Ovary (tissue), 9 donors: ENCODE results near the gene NPDC1. TPM values are rescaled to one million over a fixed set of nuclear protein-coding genes. Genes with fewer than 3 reads are reported as not detected.

Experiments used
- DNase-seq, 5 donors: peaks; one replicate each; pipeline ENCODE4 v3.0.0-alpha.2; 2019 to 2020
- H3K27ac ChIP-seq, 2 donors: fragments of 200-600 bp; one replicate each; pipeline versions ENCODE4 v1.5.1 to v1.8.0; 2019 to 2022
- H3K27me3 ChIP-seq: fragments of 200-600 bp; one replicate; pipeline ENCODE4 v1.8.0; 2022
- H3K36me3 ChIP-seq: fragments of 200-600 bp; sonication (generic); one replicate; pipeline ENCODE4 v1.5.1; 2019
- H3K4me1 ChIP-seq: one replicate; pipeline ENCODE4 v1.8.1; 2013; ENCODE audit warnings: mild to moderate bottlenecking, moderate library complexity; ENCODE audit not compliant: insufficient read depth
- H3K4me3 ChIP-seq: fragments of 200-600 bp; sonication (generic); one replicate; pipeline ENCODE4 v1.5.1; 2017
- H3K9me3 ChIP-seq, 2 donors: fragments of 200-600 bp in 1 of 2; sonication (generic) in 1 of 2; one replicate each; pipeline versions ENCODE4 v1.5.1 to v1.8.1; 2013 to 2019; ENCODE audit warnings: mild to moderate bottlenecking in 1 of 2, moderate library complexity in 1 of 2
- CTCF ChIP-seq, 3 donors: fragments of 450-650 bp in 2 of 3; fragments of 200-600 bp in 1 of 3; IDR thresholded peaks; one replicate each; pipeline versions ENCODE4 v1.5.1 to v1.8.0; 2016 to 2022; ENCODE audit warnings: antibody characterized with exemption in 3 of 3, mild to moderate bottlenecking in 1 of 3
- EP300 ChIP-seq: sonication (generic); formaldehyde crosslinking; IDR thresholded peaks from one replicate; pipeline ENCODE4 v1.6.1; 2017; ENCODE audit warnings: antibody characterized with exemption
- POLR2A ChIP-seq: fragments of 450-650 bp; IDR thresholded peaks from one replicate; pipeline ENCODE4 v1.6.1; 2017; ENCODE audit warnings: antibody characterized with exemption, mild to moderate bottlenecking, moderate library complexity
- WGBS, 3 donors: extraction: QIAGEN DNeasy Blood & Tissue Kit in 1 of 3; methylation state at CpG; one replicate each; pipeline versions ENCODE4 v1.1.5 to v1.1.7; 2013 to 2017; 5-methylcytosine and 5-hydroxymethylcytosine counted together
- intact Hi-C, 4 donors: fragments of 100-400 bp; cut with DNase I; formaldehyde crosslinking; loops; one replicate each; pipeline versions ENCODE4 v1.11.0 to v1.15.1; 2022 to 2023
- polyA plus RNA-seq, 2 donors: library from polyadenylated mRNA; stranded (reverse); fragments of 200-250 nt in 1 of 2; fragments of 350-450 nt in 1 of 2; fragmentation: Illumina TruSeq in 1 of 2; extraction: RNeasy Lipid Tissue Mini Kit (QIAGEN cat#74804) in 1 of 2; gene quantifications; one replicate each; pipeline ENCODE4 v1.2.3, GENCODE V29; 2013 to 2014
- total RNA-seq, 7 donors: library from RNA; depleted of rRNA in 2 of 7; stranded (reverse); fragments of >200 nt in 2 of 7; fragmentation: NEBNext Ultra II Directional in 3 of 7; extraction: Animal tissue kit (Norgen Biotek cat#: 25700) in 3 of 7; gene quantifications; one replicate each; pipeline versions ENCODE4 v1.1.0 to v1.2.4, GENCODE V29; 2016 to 2023
- donor health status: DM: no; HTN: no; CAD: no; lungs with moderate emphysema.
- donor health status: DM: no; HTN: no; CAD: no.
- donor health status: Bipolar disorder and iron deficiency.
- donor health status: DM: yes; HTN: yes; CAD: no.
- donor health status: DM: no; HTN: no; CAD: no.
- donor health status: DM: yes; HTN: yes; CAD: no.

NPDC1 gene
- total and polyA plus RNA-seq, 9 donors: 2.1 to 112 (median 49.9) TPM

GRCh38 chr9:137049544-137050449 lies 3.8 kb upstream of the NPDC1 start:
- H3K4me1 ChIP-seq: peaks cover 19% of the 10 kb centered on the region
- H3K27me3 ChIP-seq: peaks cover 6% of the 10 kb centered on the region
- no peaks in the 10 kb centered on the region for H3K9me3 ChIP-seq
- peak in 3 of 5 donors; percentile 58 to 71 (median 58) for DNase-seq
- no peaks in the 10 kb centered on the region for H3K36me3 ChIP-seq
- no peak overlapping the region for H3K4me3 ChIP-seq
- no peak overlapping the region for H3K27ac ChIP-seq
- intact Hi-C loops: loop anchor here in 1 of 4 donors (2.0 kb wide), 1 partner anchor 15 kb away; no protein-coding TSS in a partner anchor
- TF ChIP-seq EP300 (no peak), POLR2A (no peak), CTCF (IDR thresholded peaks at IDR 0.05) (peak in 1 of 3 donors; percentile 22)
- 37 to 54% (median 40%) methylated on average over 38 of the region's 38 CpGs for WGBS, 3 donors

- intact Hi-C loops: loop anchor here in 1 of 4 donors (2.0 kb wide), 1 partner anchor 16 kb away; no protein-coding TSS in a partner anchor
Observed at GRCh38 chr9:137048655-137049543, 2.9 kb upstream of the NPDC1 start.

GRCh38 chr9:137045294-137046087 lies 486 bp downstream of the NPDC1 start:
- H3K4me3 ChIP-seq: peak overlapping the region; percentile 54
- intact Hi-C loops: no loop called here
- H3K27me3 ChIP-seq: peaks cover 6% of the 10 kb centered on the region
- no peaks in the 10 kb centered on the region for H3K36me3 ChIP-seq
- peak overlapping the region in 1 of 2 donors; percentile 34 for H3K27ac ChIP-seq
- peak in 2 of 5 donors; percentile 54 to 66 for DNase-seq
- H3K4me1 ChIP-seq: peaks cover 8% of the 10 kb centered on the region
- WGBS, 3 donors: 1 to 2% (median 2%) methylated on average over 57 to 96 of the region's 96 CpGs
- no peaks in the 10 kb centered on the region for H3K9me3 ChIP-seq
- TF ChIP-seq POLR2A (no peak), CTCF (IDR thresholded peaks at IDR 0.05) (no peak), EP300 (no peak)

More at GRCh38 chr9:137048655-137049543, 2.9 kb upstream of the NPDC1 start:
- no peaks in the 10 kb centered on the region for H3K36me3 ChIP-seq
- H3K27me3 ChIP-seq: peaks cover 6% of the 10 kb centered on the region
- no peak overlapping the region for H3K27ac ChIP-seq
- H3K4me1 ChIP-seq: peaks cover 11% of the 10 kb centered on the region
- no peak for DNase-seq
- 29 to 53% (median 40%) methylated on average over 29 to 72 of the region's 72 CpGs for WGBS, 3 donors
- TF ChIP-seq EP300: no peak
- TF ChIP-seq POLR2A: no peak
- TF ChIP-seq CTCF (IDR thresholded peaks at IDR 0.05): no peak
- no peaks in the 10 kb centered on the region for H3K9me3 ChIP-seq
- no peak overlapping the region for H3K4me3 ChIP-seq
